AG10803 (cell line): ENCODE results near the gene SAPCD2.
A peak's percentile ranks its signal among the peaks of the same experiment; 100 is the strongest.
"Not testable (repeated sequence)": the region's sequence is repeated elsewhere in the genome, so short reads cannot be mapped to it uniquely, and the experiment has no call there.

Source experiments
- DNase-seq: peaks from one replicate; pipeline ENCODE4 v3.0.0; 2010; ENCODE audit warnings: low read depth
- H3K4me3 ChIP-seq: 2 replicates; pipeline ENCODE4 v1.5.1; 2011; ENCODE audit warnings: mild to moderate bottlenecking, low read length, control low read depth
- CTCF ChIP-seq: conservative IDR thresholded peaks from 2 replicates; pipeline ENCODE4 v1.5.1; 2011; ENCODE audit warnings: mild to moderate bottlenecking, low read length, control low read depth, inconsistent platforms

The SAPCD2 gene

GRCh38 chr9:137034039-137034708, 36.2 kb downstream of the SAPCD2 start:
- no peak for TF ChIP-seq CTCF
- no peak for DNase-seq
- H3K4me3 ChIP-seq = no peak overlapping the region

DNA sequence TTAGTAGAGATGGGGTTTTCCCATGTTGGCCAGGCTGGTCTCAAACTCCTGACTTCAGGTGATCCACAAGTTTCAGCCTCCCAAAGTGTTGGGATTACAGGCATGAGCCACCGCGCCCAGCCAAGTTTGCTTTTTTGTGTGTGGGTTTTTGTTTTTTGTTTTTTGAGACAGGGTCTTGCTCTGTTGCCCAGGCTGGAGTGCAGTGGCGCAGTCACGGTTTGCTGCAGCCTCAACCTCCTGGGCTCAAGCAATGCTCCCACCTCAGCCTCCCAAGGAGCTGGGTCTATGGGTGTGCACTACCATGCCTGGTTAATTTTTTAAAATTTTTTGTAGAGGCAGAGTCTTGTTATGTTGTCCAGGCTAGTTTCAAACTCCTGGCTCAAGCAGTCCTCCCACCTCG, 36.9 kb downstream of the SAPCD2 start:
- H3K4me3 ChIP-seq, DNase-seq: not testable (repeated sequence)

- no peak for TF ChIP-seq CTCF
- no peak overlapping the region for H3K4me3 ChIP-seq
- DNase-seq = no peak
These were observed 37.5 kb downstream of the SAPCD2 start for GRCh38 chr9:137032858-137033257.

- H3K4me3 ChIP-seq = no peak within 1 kb of the TSS
- TF ChIP-seq CTCF = no peak
- no peak for DNase-seq
These were observed 38.3 kb downstream of the SAPCD2 start, which contains the start of gene FUT7 for GRCh38 chr9:137031904-137032640. Gene FUT7, minus strand, starts transcription at chr9:137032088. Its CDS starts 97 bp downstream, at chr9:137031991.

GRCh38 chr9:137030538-137031527, 39.5 kb downstream of the SAPCD2 start:
- no peak for TF ChIP-seq CTCF
- DNase-seq = no peak
- H3K4me3 ChIP-seq = no peak overlapping the region

DNA sequence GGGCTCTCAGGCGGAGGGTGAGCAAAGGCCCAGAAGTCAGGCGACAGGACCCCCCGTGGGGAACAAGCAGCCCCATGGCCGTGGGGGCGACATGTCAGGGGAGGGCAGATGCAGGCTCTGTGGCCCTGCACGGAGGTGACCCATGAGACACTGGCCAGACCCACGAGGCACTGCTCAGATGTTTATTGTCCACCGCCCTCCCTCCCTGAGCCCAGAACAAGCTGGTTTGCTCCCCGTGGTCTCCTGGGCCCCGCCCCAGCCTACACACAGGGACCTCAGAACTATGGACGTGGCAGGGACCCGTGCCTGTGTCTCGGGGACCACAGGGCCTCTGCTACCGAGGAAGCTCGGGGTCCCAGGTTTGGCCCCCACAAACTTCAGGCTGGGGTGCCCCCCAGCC, 40.4 kb downstream of the SAPCD2 start:
- DNase-seq = no peak
- TF ChIP-seq CTCF = no peak
- no peak overlapping the region for H3K4me3 ChIP-seq

GRCh38 chr9:137029058-137029936, 41.1 kb downstream of the SAPCD2 start:
- peak; percentile 32 for DNase-seq
- peak overlapping the region; percentile 57 for H3K4me3 ChIP-seq
- TF ChIP-seq CTCF = peak; percentile 81
